HG03521 (cell line): Measurements from ENCODE around the gene FSIP1.

Experiments
- ATAC-seq: cut with Tn5 transposase; IDR thresholded peaks from one replicate; pipeline ENCODE4 v1.9.1; 2021; ENCODE audit warnings: mild to moderate bottlenecking, moderate library complexity; ENCODE audit not compliant: unreplicated experiment

Gene FSIP1

DNA sequence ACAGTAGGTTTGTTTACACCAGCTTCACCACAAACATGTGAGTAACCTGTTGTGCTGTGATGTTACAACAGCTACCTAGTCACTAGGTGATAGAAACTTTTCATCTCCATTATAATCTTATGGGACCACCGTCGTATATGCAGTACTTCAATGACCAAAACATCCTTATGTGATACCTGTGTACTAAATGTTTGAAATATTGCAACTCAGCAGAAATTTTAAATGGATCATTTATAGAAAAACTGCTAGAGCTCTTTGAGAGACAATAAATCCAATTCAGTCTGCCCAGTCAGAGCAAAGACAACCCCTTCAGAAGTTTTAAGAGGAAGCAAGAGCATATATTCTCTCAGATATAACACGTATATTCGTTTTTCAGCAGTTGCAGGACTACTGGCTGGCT lies 128.3 kb downstream of the FSIP1 start:
- no peak for ATAC-seq

DNA sequence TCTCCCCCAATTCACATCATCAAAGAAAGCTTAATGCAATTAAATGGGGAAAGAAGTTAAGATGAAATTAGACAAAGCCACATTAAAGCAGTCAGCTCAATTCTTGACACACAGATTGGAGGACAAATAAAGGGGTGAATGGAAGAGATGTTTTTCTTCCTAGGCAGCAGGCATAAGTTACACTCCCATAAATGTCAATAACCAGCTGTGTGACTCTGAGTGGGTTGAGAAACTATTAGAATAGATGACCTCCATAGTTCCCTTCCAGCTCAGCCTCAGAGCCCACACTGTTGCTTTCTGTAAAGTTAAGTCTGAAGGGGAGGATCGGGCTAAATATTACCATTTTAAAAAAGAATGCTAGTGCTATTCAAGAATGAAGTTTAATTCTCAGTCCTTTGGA lies 130.8 kb downstream of the FSIP1 start:
- no peak for ATAC-seq

DNA sequence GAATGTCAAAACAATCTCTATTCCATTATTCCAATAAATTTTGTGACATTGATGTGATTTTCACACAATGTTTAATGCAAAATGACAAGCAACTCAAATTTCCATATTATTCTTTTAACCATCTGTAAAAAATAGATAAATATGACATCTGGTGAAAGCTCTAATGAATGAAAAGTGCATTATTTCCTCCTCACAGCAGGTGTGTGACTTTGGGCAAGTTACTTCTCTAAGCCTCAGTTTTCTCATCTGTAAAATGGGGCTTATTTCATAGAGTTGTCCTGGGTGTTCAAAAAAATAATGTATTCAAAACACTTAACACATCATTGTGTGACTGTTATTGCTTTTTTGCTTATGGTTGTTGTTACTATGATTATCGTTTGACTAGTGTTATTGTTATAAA lies 131.3 kb downstream of the FSIP1 start:
- ATAC-seq: no peak

DNA sequence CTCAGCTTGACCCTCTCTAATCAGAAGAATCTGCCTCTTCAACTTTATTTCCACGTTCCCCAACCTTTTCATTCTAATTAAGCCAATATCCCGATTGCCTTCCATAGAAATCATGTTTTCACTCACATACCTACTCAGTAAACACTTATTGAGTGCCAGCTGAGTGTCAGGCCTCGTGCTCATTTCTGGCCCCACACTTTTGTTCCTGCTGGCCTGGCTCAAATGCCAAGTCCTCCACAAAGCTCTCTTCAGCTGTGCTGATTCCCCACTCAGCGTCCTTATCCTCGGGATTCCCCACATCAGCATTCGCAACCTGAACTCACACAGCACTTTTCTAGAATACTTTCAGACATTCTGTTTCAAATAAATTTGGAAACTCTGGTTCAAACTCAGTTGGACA lies 132.9 kb downstream of the FSIP1 start:
- no peak for ATAC-seq

DNA sequence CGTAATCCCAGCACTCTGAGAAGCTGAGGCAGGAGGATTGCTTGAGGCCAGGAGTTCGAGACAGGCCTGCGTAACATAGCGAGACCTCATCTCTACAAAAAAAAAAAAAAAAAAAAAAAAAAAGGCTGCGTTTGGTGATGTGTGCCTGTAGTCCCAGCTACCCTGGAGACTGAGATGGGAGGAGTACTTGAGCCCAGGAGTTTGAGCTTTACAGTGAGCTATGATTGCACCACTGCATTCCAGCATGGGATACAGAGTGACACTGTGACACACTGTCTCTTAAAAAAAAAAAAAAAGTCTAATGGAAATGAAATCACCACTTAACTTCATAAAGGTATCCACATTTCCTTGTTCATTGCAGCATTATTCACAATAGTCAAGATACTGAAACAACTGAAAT lies 136.2 kb downstream of the FSIP1 start:
- no peak for ATAC-seq

DNA sequence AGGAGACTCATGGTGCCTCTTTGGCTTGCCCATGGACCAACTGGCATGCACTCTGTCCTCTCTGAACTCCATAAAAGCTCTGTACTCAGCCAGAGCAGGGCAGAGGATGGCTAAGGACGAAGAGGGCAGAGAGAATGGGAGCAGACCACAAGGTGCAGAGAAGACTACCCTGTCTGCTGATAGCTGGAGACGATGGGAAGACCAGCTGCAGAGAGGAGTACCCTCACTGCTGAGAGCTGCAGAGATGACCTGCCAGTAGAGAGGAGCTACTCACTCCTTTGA lies 136.7 kb downstream of the FSIP1 start:
- no peak for ATAC-seq

DNA sequence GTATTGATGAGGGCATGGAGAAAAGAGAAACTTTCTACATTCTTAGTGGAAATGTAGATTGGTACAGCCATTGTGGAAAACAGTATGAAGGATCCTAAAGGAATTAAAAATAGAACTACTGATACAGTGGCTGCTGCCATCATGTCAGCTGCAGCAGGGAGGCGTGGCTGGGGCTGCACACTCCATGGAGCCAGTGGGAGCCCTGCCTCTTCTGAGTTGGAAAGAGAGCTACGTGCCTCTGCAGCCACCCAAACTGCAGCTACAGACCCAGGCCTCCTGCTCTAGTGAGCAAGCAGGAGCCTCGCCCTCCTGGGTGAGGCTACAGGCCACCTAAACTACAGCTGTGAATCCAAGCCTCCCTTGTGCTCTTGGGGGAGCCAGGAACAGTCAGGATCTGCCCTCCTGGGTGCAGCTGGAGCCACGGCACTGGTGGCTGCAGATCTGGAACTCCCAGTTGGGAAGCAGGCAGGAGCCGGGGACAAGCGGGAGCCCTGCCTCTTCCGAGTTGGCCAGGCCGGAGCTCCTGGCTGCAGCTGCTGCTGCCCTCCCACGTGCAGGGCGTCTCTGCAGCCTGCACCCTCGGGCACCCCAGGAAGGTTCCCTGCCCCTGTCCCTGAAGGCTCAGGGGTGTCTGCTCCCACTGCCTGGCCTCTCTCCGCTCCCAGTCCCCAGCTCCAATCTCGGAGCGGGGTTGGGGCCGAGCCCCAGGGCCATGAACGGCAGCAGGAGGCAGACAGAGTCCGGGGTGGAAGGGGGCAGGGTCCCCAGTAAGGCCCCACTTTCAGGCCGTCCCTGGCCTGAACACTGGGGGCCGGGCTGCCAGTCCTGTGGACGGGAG lies 137.3 kb downstream of the FSIP1 start:
- ATAC-seq: no peak

DNA sequence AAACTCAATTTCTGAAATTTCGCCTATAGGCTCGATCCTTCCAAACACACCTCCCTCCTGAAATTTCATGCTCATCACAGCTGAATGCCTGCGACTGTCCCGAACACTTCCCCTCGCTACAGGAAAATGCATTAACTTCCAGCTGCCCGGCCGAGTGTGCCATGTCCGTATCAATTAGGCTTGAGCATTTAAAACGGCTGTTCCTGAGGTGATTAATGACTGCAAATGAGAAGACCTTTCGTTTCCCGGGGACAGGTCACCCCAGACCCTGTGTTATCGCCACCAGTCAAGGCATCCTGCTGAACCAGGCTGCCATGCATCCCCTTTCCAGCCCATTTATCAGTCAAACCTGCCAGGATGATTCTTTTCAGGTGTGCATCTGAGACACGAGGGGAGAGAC lies 138.5 kb downstream of the FSIP1 start:
- ATAC-seq: no peak

DNA sequence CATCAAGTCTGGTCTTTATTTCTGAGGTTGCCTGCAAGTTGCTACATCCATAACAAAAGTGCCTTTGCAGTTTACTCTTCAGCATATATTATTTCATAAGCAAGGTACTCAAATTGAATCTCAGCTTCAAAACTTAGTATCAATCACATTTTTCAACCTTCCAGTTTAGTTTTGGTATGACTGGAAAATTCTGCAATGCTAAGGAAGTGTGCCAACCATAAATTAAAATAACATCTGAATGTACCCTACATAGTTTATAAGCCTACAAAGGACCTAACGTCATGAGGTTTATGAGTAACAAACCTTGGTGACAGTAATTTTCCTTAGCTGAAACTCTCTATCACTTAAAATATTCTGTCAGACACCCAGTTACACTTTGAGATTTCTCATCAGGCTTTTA lies 138.9 kb downstream of the FSIP1 start:
- no peak for ATAC-seq

DNA sequence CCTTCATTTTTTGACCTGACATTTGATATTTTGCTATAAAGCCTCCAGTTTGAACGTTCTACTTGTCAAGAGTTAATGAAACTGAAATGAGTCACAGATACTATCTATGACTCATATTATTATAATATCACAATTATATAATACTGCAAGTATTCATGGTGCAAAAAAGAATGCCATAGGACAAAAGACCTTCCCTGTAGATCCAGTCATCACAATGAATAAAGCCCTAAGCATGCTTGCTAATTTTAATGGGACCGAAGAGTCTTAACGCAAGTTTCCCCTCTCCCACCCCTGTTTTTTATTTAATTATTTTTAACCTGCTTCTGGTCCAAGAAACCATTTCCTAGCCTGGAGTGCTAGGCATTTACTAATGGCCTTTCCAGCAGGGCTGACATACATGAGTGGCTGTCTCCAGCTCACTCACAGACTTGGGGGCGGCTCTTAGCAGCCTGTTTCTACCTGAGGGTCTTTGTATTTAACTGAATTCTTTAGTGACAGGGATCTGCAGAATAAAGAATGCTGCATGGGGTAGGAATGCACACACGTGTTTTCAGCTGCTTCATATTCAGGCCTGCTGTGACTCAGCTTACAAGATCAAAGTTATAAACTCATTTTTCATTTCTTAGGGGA lies 140.5 kb downstream of the FSIP1 start:
- no peak for ATAC-seq

DNA sequence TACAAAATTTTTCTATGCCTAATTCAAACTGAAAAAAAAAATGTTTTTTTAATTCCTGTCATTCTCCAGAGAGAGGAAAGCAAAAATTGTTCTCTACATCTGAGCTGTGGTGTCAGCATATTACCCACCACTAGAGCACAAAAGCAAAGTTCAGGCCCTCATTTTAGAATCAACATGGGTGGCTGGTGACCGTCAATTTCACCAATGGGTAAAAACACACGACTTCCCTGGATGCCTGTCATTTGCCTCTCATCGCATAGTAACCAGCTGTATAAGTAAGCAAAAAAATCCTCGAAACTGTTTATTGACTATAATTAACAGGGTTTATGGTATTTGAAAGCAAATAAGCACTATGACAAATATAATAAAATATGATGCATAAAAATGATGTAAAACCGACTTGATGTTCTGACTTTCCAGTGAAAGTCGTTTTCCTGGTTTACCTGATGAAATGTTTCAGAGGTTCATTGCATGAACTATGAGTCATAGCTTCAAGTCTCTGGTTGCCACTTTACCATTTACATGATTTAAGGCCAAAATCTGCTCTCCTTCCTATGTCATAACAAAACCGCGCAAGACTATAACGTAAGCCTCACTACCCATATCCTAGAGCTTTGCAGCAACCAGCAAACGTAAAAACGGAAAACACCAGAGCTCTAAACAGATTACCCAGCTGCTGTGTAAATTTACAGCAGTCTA lies 141.3 kb downstream of the FSIP1 start:
- ATAC-seq: no peak

DNA sequence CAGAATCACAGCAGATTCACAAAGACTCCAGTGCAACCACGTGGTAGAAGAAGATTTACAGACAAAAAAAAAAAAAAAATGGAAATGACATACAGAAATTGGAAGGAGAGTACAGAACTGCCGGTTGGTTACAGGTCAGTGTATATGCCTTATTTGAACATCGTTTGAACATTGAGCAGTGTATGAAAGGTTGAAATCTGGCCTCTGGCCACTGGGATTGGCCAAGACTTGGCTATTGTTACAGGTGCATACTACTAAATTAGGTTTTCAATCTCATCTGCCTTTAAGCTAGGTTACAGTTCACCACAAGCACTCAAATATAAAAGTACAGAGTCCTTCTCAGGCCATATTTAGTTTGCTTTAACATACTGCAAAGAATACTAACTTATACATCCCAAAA lies 142.0 kb downstream of the FSIP1 start:
- ATAC-seq: no peak

DNA sequence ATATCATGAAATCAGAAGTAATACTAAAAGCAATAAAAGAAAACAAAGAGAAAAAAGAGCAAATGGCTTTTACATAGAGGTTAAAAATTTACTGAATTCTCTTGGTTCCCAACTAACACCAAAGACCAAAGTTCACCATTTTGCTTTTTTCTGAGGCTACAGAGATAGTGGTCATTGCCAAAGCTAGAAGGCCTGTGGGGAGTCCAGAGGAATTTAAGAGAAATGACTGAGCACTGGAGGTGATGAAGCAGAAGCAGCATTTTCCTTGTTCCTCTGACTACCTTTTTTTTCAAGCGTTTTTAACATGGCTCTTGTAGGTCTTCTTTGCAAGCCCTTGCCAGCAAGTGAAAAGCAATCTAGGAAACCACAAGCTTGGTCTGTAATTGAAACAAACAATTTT lies 143.6 kb downstream of the FSIP1 start:
- no peak for ATAC-seq

DNA sequence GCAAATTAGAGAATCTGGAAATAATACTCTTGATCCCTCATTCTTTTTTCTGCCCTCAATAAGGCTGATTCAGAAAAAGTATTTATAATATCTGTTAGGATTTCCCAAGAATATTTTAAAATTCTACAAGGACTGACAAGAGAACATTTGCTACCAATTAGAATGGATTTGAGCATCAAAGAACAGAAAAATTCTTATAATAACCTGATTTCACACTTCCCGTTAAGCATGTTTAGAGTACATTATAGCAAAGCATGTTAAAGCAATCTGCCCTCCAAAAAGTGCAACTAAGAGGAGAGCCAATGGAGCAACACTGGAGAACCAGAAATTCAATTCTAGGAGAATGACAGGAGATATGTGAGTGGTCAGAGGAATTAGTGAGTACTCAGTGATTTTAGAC lies 144.6 kb downstream of the FSIP1 start:
- no peak for ATAC-seq

DNA sequence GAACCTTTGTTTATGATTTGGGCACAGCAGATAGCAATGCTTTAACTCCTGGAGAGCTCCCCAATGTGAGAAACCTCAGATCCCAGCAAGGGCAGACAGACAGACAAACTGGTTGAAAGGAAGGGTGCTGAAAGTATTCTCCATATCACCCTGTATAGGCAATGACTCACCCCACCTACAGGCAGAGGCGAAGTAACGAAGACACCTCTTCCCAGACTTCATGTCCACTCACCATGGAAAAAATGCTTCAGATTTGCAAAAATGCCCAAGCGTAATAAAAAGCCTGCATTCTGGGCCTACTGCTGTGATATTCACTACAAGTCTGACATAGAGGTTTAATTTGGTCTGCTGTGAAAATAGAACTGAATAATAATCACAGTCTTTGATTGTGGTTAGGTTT lies 151.3 kb downstream of the FSIP1 start:
- ATAC-seq: no peak

DNA sequence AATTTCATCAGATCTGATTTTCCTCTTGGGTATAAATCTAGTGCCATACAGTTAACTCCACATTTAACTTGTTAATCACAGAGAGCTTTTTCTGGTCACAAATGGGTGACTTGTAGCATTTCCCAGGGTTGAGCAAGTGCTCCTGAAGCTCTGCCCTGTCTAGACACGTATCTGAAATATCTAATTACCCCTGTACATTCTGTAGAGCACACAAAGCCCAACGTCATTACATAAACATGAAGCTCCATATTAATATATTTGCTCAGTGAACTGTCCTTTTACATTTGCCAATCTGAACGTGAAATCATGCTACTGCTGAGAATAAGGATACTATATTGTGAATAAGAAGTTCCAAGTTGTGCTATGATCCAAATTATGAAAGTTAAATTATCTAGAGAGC lies 152.7 kb downstream of the FSIP1 start:
- ATAC-seq: no peak

DNA sequence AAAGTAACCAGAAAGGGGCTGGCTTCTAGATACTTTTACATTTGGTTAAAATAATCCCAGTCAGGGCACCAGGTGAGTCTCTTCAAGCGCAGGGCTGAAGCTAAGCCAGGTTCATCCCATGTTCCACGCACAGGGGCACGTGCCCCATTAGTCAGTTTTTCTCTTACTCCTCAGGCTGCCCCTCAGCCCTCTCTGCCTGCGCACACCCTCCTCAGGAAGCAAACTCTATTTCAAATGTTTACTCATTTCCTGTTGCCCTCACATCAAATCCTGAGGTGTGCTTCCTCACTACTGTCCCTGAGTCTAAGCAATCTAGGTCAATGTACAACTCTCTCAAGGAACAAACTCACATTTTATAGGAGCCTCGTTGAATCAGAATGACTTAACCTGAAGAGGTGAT lies 153.3 kb downstream of the FSIP1 start:
- ATAC-seq: no peak

DNA sequence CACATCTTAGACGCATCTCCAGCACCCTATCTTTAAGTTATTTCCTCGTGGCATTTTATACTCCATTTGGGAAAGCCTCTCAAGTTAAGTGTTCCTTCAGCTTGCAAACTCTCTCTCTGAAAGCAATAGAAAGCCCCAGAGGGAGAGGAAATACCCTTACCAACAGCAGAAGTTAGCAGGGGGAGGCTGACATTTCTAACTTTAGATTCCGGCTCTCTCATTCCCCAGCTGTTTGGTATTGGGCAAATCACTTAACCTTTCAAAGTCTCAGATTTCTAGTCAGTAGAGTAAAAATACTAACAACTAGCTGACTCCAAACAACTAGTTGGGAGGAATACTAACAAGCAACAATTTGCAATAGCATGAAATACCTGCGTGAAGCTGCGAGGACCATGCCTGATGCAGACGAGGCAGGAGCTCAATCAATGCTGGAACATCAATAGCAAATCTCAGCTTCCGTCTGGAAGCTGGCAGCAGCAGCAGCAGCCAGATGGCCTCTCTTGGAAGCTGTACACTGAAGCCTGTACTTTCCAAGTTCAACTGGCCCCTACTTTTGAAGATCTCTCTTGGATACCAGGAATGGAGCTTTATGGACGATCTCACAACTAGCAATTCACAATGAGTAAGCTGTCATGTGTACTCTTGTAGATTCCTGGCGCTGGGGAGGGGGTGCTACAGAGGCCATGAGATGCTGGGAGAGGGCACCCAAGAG lies 153.9 kb downstream of the FSIP1 start:
- no peak for ATAC-seq

DNA sequence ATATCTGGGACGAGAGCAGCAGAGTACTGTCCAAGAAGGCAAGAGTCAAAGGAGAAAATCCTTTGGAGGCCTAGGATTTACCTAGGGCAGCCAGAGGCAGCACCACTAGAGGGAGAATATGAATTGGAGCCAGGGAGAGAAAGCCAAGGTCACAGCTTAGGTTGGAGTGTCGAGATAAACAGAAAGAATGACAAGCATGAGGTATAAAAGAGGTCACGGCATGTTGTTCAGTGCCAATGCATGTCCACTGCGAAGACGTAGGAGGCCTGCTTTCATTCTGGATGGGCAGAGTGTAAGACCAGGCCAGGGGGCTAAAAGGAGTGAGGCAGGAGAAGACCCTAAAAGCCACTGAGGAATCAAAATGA lies 154.5 kb downstream of the FSIP1 start:
- ATAC-seq: no peak

DNA sequence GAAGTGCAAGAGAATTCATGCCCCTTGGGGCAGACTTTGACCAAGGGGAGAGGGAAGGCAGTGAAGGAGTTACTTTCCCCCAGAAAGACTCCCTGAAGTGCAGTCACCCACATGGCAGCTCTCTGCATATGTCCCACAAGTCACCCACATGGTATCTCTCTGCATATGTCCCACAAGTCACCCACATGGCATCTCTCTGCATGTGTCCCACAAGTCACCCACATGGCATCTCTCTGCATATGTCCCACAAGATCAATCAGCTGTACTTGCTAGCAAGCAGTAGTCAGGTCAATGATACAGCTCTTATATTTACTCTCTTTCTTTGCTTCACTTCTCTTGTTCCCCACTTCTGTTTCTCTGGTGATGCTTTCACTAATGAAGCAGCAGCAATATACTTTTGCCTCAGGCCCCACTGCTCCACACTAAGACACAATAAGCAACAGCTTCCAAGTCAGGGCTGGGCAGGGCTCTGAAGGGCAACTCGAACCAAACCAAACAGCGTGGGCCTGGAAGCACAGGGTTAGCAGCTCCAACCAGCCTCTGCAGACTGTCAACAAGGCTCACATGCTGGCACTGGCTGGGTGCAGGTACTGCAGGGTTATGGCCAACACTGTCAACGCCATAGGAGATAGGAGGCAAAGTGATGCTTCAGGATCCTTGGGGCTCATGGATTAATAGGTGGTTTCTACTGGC lies 155.0 kb downstream of the FSIP1 start:
- no peak for ATAC-seq

DNA sequence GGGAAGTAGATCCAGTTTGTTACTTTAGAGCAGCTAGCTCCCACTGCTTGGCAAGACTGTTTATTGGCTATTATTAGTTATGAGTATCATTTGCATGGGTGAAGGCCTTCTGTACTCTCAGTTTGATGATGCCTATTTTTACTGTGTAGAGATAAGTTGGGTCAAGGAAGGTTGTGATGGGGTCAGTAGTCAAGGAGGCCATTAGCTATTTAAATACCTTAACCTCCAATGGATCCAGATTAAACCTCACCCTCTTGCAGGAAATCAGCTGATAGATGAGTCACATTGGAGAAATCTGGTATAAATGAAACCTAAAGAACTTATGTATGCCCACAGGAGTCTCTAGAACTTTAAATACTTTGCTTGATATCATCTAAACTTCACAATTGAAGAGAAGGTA lies 156.8 kb downstream of the FSIP1 start:
- ATAC-seq: no peak
